B cell (primary cell): ENCODE data around the gene STK40.

ENCODE experiments used
- EZH2 ChIP-seq: IDR thresholded peaks from 2 replicates; pipeline ENCODE4 v1.6.1; 2012; ENCODE audit warnings: borderline replicate concordance, low read depth, mild to moderate bottlenecking, moderate library complexity, low read length; ENCODE audit not compliant: insufficient read depth, poor library complexity, severe bottlenecking
- TF ChIP-seq, protein P1 (sequence below): fragments of 200-600 bp; IDR thresholded peaks from one replicate; pipeline ENCODE4 v1.8.0; 2022; ENCODE audit warnings: antibody characterized with exemption, mild to moderate bottlenecking

DNA sequence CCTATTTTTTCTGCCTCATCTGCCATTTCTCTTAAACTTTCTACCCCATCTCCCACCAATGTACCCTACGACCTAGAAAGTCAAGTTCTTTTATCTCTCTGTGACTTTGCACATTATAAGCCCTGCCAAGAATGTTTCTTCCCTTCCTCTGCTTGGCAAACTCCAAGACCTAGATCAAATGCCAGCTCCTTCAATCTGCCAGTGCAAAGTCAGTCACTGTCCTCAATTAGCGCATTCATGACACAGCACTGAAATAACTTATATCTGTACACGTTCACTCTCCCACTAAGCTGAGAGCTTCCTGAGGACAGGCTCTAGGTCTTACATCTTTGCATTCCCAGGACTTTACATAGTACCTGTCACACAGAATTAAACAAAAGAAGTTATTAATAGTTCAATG, 33.4 kb upstream of the STK40 start:
- TF ChIP-seq, protein P1, sequence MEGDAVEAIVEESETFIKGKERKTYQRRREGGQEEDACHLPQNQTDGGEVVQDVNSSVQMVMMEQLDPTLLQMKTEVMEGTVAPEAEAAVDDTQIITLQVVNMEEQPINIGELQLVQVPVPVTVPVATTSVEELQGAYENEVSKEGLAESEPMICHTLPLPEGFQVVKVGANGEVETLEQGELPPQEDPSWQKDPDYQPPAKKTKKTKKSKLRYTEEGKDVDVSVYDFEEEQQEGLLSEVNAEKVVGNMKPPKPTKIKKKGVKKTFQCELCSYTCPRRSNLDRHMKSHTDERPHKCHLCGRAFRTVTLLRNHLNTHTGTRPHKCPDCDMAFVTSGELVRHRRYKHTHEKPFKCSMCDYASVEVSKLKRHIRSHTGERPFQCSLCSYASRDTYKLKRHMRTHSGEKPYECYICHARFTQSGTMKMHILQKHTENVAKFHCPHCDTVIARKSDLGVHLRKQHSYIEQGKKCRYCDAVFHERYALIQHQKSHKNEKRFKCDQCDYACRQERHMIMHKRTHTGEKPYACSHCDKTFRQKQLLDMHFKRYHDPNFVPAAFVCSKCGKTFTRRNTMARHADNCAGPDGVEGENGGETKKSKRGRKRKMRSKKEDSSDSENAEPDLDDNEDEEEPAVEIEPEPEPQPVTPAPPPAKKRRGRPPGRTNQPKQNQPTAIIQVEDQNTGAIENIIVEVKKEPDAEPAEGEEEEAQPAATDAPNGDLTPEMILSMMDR = no peak
- TF ChIP-seq EZH2 = no peak
